Measurements from ENCODE around the gene RPS6KA5. TPM values are rescaled to one million over a fixed set of nuclear protein-coding genes. Genes with fewer than 3 reads are reported as not detected.

RPS6KA5 gene
- total RNA-seq, 1 experiment from 2014 or later = 3.8 TPM

GRCh38 chr14:90830931-90831701 lies 229.3 kb downstream of the RPS6KA5 start:
- Histone ChIP-seq H3K18ac (ENCODE audit: insufficient read length, low read depth, low read length) (no peak overlapping the region), H2BK20ac (ENCODE audit: low read depth, low read length, poor library complexity, severe bottlenecking) (no peak overlapping the region), H3K79me1 (ENCODE audit: insufficient read depth, low read depth, low read length, poor library complexity, severe bottlenecking) (no peaks in the 10 kb centered on the region), H4K91ac (ENCODE audit: insufficient read length, low read depth, low read length) (no peak overlapping the region), H2BK120ac (ENCODE audit: low read depth, low read length, poor library complexity, severe bottlenecking) (no peak overlapping the region), H3K9me3 (ENCODE audit: control insufficient read depth, low read depth, low read length) (no peaks in the 10 kb centered on the region), H3K4ac (ENCODE audit: low read depth, low read length) (no peak overlapping the region), H3K56ac (ENCODE audit: insufficient read length, low read depth, low read length) (no peak overlapping the region), H4K5ac (ENCODE audit: insufficient read length, low read depth, low read length) (no peak overlapping the region), H2AK5ac (ENCODE audit: insufficient read length, low read length) (no peak overlapping the region), H4K20me1 (ENCODE audit: control insufficient read depth, insufficient read depth, insufficient read length) (no peaks in the 10 kb centered on the region), H3K23me2 (ENCODE audit: insufficient read length, low read depth, low read length, poor library complexity, severe bottlenecking) (peaks cover 4% of the 10 kb centered on the region), H2AFZ (ENCODE audit: low read length) (no peak overlapping the region), H3K4me1 (ENCODE audit: insufficient read depth, low read length) (no peaks in the 10 kb centered on the region; the same call in 1 of the 2 replicates), H3K79me2 (ENCODE audit: insufficient read depth, low read length) (no peaks in the 10 kb centered on the region), H3K4me2 (ENCODE audit: insufficient read depth, insufficient read length, low read length) (no peak overlapping the region), H3K14ac (ENCODE audit: insufficient read depth, low read length) (no peak overlapping the region), H2BK15ac (ENCODE audit: low read depth, low read length) (no peak overlapping the region), H3K23ac (ENCODE audit: insufficient read length, low read depth, low read length) (no peak overlapping the region), H2BK5ac (ENCODE audit: insufficient read length, low read length) (no peak overlapping the region), H2BK12ac (ENCODE audit: insufficient read length, low read depth, low read length) (no peak overlapping the region), H4K8ac (replicated peaks; ENCODE audit: insufficient read length, low read depth, low read length) (no peak overlapping the region), H3T11ph (ENCODE audit: low read length) (no peak overlapping the region), H3K27me3 (ENCODE audit: insufficient read depth, low read length) (no peaks in the 10 kb centered on the region; the same call in 1 of the 2 replicates), H3K9ac (ENCODE audit: extremely low read depth, insufficient read length, low read length) (no peak overlapping the region), H3K27ac (ENCODE audit: insufficient read length, low read depth, low read length) (no peak overlapping the region)
- Mint-ChIP-seq H3K9me3 (peaks cover 0 to 11% of the 10 kb centered on the region in 2 experiments; a peak in 3 of 5 replicates), H3K36me3 (ENCODE audit: insufficient read depth in 1 of 3, low read depth in 3 of 3) (no peaks in the 10 kb centered on the region; a peak in 1 of 7 replicates), H3K4me3 (no peak overlapping the region), H3K4me1 (peaks cover 2 to 7% of the 10 kb centered on the region in 2 experiments; a peak in 2 of 4 replicates), H3K27ac (no peak overlapping the region), H3K27me3 (ENCODE audit: low read depth) (peaks cover 59% of the 10 kb centered on the region)
- WGBS (ENCODE audit: extremely low coverage, insufficient read length, low lambda C conversion rate) = no CpG with 5 or more reads among the region's 26 CpGs
- TF ChIP-seq CTCF (conservative IDR thresholded peaks at IDR 0.05) = no peak
- DNase-seq = no peak
